ENCODE results near the gene ZNF300.
"Not testable (repeated sequence)": the region's sequence is repeated elsewhere in the genome, so short reads cannot be mapped to it uniquely, and the experiment has no call there.

Gene ZNF300

DNA sequence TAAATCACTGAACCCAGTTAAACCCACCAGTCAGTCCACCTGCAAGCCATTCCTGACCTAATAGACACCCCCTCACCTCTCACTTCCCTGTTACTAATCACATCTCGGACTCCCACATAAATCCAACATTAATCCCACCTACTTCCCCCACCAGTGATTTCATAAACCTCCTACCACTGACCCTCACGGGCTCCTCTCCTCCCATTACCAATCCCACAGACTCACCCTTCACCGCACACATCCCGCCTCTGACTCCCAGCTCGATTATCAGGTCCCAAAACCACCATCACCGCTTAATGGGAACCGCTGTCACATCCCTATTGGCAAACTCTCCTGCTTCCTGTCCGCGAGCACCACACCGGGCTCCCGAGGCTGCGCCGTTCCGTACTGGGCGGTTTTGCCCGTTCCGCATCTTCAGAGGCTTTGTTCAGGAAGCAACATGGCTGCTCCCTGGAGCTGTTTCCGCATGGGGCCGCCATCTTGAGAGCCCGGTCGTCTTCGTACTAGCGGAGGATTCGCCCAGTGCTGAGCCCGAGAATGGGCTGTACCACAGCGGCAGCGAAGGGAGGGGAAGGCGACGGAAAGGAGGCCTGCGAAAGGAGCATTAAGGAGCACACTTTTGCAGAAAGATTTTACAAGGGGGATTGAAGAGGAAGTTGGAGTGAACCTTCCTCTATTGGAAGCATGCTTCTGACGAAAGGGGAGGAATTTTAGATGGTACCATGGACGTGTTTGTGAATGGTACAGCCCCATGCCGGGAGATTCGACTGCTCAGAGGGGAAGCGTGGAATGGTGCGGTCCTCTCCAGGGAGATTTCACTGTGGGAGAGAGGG is at the start of gene ZNF300:
ZNF300 (minus strand) TSS at position 502 of the 833 bp plus-strand sequence. CDS start 1,825 bp downstream, outside the sequence.
- peak; percentile 49 to 76 for DNase-seq

DNA sequence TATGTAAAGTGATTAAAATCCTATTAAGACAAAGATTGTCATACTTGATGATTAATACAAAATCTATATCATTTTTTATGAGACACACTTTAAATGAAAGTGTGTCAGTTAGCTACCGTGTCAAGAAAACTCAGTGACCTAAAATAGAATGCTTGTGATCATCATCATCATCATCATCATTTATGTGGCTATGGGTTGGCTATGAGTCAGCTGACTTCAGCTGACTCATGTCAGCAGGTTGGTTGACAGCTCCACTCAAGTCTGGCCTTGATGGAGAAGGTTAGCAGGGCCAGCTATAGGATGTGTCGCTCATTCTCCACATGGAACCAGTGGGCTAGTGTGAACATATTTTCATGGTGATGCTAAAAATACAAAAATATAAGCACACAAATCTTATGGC is 43.8 kb upstream of the ZNF300 start:
- no peak for DNase-seq

DNA sequence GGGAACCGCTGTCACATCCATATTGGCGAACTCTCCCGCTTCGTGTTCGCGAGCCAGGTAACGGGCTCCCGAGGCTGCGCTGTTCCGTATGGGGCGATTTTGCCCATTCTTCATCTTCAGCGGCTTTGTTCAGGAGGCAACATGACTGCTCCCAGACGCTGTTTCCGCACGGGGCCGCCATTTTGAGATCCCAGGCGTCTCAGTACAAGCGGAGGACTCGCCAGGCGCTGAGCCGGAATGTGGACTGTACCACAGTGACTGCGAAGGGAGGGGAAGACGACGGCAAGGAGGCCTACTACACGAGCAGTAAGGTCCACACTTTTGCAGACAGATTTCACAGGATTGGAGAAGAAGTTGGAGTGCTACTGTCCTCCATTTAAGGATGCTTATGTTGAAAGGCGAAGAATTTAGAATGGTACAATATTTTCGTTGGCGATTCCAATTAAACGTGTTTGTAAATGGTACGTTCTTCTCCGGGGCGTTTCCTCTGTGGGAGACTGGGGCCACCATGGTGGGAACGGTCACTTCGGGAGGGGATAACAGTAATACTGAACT is 41.6 kb upstream of the ZNF300 start:
- no peak for DNase-seq

DNA sequence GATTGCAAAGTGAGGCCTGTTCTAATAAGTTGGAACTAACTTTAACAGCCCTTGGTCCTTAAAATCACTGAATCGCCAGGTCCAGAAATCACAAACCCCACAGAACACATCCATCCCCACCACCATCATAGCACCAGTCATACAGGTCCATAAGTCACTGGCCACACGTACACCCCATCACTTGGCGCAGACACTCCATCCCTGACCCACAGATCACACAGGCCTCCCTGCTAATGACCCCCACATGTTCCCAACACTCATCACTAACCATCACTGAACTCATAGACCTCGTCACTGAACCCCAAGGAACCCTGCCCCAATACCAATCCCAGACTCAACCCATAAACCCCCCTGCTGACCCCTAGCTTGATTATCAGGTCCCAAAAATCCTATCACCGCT is 41.2 kb upstream of the ZNF300 start:
- DNase-seq: no peak

DNA sequence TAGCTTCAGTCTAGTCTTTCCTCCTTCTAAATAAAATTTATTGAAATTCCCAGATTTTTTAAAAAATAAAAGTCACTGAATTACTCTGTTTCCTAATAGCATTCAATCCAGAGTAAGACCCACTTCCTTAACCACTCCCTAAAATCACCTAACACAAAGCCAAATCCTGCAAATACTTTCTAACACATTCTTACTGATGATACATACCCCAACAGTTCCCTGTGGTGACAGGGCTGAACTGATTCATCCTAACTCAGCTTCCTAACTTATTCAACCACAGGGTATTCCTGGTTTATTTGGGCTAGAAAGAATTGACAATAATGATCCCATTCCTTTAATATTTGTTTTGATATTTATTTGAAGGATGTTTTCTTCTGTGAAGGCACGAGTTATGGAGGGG is 40.7 kb upstream of the ZNF300 start:
- no peak for DNase-seq

DNA sequence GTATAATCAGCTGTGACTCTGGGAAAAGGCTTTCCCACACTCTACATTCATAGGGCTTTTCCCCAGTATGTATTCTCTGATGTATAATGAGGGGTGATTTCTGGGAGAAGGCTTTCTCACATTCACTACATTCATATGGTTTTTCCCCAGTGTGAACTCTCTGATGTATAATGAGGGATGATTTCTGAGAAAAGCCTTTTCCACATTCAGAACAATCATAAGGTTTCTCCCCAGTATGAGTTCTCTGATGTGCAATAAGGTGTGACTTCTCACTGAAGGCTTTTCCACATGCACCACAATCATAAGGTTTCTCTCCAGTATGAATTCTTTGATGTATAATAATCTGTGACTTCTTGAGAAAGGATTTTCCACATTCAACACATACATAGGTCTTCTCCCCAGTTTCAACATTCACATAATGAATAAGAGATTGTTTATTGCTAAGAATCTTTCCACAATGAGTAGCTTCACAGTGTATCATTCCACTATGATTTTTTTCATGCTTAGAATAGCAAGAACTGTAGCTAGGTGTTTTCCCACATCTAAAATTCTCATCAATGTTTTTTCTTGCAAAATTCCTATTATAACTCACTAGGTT is 26.7 kb upstream of the ZNF300 start:
- no peak for DNase-seq

DNA sequence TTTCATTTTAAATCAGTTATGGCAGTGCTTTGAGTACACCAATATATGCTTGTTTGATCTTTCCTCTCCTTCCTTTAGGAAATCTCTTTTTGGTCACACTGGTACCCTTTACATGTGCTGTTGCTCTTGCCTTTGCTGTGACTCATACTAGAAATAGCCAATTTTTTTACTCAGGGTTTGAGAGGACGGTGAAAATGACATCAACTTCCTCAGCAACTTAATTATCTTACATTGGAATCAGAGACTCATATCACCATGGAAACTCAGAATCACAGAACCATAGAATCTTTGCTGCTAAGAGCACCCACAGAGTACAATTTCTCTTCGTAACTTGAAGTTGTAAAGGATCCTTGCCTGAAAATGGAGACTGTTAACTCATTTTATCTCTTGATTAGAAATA is 13.8 kb upstream of the ZNF300 start:
- no peak for DNase-seq

DNA sequence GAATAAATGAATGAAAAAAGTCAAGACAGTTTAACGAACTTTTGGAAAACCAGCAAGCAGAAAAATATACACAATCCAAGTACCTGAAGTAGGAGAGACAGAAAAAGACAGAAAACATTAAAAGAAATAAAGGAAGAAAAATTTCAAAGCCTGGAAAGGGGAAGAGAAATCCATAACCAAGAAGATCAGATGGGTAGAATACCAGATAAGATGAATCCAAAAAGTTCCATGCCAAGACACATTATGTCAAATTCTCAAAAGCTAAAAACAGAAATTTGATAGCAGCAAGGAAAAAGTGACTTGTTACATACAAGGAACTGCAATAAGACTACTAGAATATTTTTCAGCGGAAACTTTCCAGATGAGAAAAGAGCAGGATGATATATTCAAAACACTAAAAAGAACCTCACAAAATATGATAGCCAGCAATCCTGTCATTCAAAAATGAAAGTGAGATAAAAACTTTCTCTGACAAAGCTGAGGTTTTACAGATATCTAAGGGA is 7.6 kb upstream of the ZNF300 start:
- no peak for DNase-seq

DNA sequence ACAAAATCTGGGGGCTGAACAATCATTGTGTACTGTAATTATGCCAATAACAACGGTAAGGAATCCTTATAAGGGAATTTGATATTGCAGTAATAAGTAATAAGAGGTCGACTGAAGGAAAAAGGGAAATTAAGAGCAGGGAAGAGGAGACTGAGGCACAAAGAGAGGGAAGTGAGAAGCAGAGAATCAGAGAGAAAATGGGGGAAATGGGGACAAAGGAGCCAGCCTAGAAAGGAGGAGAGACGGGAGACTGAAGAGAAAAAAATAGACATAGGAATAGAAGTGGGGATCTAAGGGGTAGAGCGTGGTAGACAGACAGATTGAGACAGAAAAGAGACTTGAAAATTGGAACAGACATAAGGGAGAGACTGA is 518 bp upstream of the ZNF300 start:
- DNase-seq: no peak

DNA sequence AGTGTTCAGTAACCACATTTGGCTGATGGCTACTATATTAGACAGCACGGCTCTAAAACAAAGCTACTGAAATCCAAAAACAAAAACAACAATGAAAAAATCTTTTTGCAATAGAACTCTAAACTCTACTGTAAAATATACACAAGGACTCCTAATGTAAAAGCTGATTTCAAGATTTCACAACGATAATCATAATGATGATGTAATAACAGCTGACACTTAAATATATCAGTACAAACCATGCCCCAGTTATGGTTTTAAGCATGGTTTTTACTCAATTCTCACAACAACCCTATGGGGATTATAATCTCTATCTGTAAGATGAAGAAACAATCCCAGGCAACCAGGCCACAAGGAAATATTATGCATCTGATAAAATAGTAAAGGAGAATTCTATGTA is 3.3 kb downstream of the ZNF300 start:
- no peak for DNase-seq

DNA sequence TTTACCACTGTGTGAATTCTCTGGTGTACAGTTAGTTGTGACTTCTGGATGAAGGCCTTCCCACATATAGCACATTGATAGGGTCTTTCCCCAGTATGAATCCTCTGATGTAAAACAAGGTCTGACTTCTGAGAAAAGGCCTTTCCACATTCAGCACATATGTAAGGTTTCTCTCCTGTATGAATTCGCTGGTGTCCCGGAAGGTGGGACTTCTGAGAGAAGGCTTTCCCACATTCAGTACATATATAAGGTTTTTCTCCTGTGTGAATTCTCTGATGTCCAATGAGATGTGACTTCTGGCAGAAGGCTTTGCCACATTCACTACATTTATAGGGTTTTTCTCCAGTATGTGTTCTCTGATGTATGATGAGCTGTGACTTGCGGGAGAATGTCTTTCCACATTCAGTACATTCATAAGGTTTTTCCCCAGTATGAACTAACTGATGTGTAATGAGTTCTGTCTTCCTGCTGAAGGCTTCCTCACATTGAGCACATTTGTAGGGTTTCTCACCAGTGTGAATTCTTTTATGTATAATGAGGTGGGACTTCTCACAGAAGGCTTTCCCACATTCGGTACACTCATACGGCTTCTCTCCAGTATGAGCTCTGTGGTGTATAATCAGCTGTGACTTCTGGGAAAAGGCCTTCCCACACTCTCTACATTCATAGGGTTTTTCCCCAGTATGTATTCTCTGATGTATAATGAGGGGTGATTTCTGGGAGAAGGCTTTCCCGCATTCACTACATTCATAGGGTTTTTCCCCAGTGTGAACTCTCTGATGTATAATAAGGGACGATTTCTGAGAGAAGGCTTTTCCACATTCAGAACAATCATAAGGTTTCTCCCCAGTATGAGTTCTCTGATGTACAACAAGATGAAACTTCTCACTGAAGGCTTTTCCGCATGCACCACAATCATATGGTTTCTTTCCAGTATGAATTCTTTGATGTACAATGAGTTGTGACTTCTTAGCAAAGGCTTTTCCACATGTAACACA is 9.1 kb downstream of the ZNF300 start:
- no peak for DNase-seq

DNA sequence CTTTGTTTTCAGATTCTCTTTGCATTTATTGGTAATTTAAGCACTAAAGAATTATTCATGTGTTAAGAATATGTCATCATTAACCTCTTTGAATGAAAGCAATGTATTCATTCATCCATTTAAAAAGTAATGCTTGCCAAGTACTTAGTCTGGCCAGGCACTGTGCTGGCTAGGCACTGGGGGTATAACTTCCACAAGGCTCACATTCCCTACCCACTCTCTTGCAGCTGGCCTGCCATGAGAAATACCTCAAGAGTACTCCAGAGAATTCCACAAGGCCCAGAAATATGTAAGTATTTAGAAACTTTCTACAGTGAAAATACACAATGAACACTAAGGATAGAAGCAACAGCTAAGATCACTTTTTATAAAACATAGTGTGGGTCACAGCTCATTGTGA is 25.4 kb downstream of the ZNF300 start:
- no peak for DNase-seq

DNA sequence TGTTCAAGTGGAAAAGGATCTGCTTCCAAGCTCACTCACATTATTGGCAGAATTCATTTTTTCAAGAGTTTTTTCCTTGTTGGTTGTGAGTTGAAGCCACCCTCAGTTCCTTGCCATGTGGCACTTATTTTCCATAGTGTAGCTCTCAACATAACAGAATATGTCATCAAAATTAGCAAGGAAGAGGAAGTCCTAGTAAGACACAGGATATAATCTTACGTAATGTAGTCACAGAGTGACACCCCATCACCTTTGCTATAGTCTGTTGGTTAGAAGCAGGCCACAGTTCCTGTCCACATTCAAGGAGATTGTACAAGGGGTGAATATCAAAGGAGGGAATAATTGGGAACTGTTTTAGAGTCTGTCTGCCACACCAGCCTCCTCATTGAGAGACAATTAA is 42.7 kb downstream of the ZNF300 start:
- DNase-seq: no peak

DNA sequence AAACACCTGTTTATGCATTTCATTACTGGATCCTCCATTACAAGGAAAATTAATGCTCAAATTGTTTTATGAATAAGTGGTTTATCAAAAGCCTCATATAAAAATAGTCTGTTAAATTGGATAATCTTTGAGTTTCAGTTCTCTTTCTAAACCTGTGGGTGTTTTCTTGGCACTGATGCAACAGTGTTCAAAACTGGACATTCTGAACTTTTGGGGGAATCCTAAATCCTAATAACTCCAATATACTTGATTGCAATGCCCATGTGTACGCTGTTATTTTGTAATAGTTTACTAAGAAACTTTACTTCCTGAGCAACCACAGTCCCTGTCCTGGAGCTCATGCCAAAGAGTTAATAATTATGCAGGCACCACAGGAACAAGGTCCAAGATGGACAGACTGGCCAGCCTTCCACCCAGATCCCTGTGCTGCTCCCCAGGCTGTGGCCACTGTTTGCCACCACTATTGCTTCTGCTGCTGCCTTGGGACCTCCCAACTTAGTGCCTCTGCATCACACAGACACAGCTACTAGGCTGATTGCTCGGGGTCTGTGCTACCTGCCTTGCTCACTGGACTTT is 44.4 kb downstream of the ZNF300 start:
- no peak for DNase-seq

DNA sequence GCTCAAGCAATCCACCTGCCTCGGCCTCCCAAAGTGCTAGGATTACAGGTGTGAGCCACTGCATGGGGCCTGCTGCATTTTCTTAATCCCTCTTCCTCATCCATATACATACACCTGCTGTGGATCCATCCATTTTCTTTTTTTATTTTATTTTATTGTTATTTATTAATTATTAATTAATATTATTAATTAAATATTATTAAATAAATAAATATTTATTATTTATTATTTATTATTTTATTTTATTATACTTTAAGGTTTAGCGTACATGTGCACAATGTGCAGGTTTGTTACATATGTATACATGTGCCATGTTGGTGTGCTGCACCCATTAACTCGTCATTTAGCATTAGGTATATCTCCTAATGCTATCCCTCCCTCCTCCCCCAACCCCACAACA is 48.1 kb downstream of the ZNF300 start:
- not testable (repeated sequence) for DNase-seq

DNA sequence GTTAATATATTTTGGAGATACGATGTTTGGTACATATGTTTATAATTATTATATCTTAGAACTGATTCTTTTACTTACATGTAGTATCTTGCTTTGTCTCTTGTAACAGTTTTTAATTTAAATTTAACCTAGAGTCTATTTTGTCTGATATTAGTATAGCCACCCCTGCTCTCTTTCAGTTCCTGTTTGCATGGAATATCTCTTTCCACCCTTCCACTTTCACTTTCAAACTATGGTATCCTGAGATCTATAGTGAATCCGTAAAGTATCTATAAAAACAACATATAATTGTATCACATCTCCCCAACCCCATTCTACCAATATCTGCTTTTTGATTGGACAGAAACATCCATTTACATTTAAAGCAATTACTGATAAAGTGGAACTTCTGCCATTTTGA is 51.2 kb downstream of the ZNF300 start:
- DNase-seq: peak in 1 of 2 donors; percentile 6

DNA sequence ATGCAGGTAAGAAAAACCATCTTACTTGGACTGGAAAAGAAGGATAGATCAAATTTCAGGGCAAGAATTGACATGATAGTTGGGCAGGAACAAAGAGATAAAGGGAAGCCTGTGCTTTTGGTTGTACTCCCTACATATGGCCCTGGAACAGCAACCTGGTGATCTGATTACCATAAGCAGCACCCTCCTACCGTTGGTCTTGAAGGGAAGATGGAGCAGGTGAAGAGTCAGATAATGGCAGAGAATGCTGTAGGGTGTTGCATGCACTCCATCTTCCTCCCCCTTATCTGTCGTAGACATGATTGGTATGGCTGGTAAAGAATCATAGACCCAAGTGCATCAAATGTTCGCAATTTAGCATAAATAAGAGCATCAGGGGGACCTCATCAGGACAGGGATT is 53.7 kb downstream of the ZNF300 start:
- DNase-seq: no peak

DNA sequence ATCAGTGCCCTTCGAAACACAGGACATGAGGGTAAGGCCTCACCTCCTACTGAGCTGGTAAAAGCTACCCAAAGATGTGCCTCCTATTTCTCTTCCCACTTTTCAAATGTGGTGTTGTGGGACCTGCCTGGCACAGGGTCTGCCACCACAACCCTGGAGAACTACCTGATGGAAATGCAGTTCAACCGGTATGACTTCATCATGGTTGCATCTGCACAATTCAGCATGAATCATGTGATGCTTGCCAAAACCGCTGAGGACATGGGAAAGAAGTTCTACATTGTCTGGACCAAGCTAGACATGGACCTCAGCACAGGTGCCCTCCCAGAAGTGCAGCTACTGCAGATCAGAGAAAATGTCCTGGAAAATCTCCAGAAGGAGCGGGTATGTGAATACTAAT is 56.5 kb downstream of the ZNF300 start:
- DNase-seq: no peak

DNA sequence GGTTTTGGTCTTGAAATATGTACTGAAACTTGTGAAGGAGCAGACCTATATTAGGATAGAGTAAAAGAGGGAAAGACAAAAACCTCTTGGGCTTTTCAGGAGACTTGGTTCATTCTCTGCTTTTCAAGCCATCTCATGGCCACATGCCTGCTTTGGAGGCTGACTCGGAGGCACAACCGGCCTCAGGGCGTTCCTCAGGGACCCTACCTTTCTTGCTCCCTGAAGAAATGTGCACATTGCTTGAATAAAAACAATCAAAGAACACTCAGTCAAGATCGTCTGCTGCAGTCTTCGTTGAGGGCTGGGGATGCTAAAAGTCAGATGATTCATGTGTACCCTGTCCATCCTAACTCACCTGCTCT is 57.5 kb downstream of the ZNF300 start:
- no peak for DNase-seq

DNA sequence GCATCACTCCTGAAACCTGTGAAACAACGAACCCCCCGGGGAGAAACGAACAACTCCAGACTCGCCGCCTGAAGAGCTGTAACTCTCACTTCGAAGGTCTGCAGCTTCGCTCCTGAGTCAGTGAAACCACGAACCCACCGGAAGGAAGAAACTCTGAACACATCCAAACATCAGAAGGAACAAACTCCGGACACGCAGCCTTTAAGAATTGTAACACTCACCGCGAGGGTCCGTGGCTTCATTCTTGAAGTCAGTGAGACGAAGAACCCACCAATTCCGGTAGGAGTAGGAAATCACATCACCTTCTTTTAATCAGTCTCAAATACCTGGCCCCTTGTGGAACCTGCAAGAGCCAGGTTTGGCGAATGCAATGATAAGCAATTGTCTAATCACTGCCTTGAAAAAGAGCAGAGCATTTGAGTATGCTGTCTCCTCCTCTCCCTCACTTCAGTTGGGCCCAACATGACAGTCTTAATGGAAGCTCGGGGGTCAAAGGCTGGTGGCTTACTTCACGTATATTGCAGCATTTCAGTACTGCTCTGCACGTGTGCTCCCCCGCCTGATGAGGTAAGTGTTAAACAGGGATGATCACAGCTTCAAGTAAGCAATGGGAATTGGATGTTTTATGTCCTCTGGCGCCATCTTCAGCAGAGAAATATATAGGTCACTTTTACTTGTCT is 58.0 kb downstream of the ZNF300 start:
- DNase-seq: peak; percentile 70 to 86

DNA sequence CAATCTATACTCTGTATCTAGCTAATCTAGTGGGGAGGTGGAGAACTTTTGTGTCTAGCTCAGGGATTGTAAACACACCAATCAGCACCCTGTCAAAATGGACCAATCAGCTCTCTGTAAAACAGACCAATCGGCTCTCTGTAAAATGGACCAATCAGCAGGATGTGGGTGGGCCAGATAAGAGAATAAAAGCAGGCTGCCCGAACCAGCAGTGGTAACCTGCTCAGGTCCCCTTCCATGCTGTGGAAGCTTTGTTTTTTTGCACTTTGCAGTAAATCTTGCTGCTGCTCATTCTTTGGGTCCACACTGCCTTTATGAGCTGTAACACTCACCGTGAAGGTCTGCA is 58.5 kb downstream of the ZNF300 start, which contains the start of gene IRGM:
IRGM (plus strand) TSS at position 214 of the 346 bp plus-strand sequence. CDS start 1,603 bp downstream, outside the sequence.
- peak; percentile 64 to 71 for DNase-seq
